ENCODE results near the gene SGMS1.
A peak's percentile ranks its signal among the peaks of the same experiment; 100 is the strongest.
"Not testable (repeated sequence)": the region's sequence is repeated elsewhere in the genome, so short reads cannot be mapped to it uniquely, and the experiment has no call there.

The SGMS1 gene

GRCh38 chr10:50558371-50558770 is 65.4 kb downstream of the SGMS1 start:
- no peak for DNase-seq (ENCODE audit: low read depth in 2 of 2)

- no peak for DNase-seq (ENCODE audit: low read depth in 2 of 2)
Measured at GRCh38 chr10:50557130-50557682, 66.5 kb downstream of the SGMS1 start.

GRCh38 chr10:50556237-50557120 is 67.3 kb downstream of the SGMS1 start:
- no peak for DNase-seq (ENCODE audit: low read depth in 2 of 2)

GRCh38 chr10:50554995-50555568 is 68.7 kb downstream of the SGMS1 start:
- DNase-seq (ENCODE audit: low read depth in 2 of 2), result no peak

- no peak for DNase-seq (ENCODE audit: low read depth in 2 of 2)
Measured at GRCh38 chr10:50554376-50554994, 69.3 kb downstream of the SGMS1 start.

- no peak for DNase-seq (ENCODE audit: low read depth in 2 of 2)
Measured at GRCh38 chr10:50552771-50553535, 70.8 kb downstream of the SGMS1 start.

GRCh38 chr10:50552308-50552707 is 71.4 kb downstream of the SGMS1 start:
- DNase-seq (ENCODE audit: low read depth in 2 of 2), result peak; percentile 88 to 93

- no peak for DNase-seq (ENCODE audit: low read depth in 2 of 2)
Measured at GRCh38 chr10:50551894-50552293, 71.9 kb downstream of the SGMS1 start.

- no peak for DNase-seq (ENCODE audit: low read depth in 2 of 2)
Measured at GRCh38 chr10:50550291-50550839, 73.4 kb downstream of the SGMS1 start.

GRCh38 chr10:50549186-50549585 is 74.6 kb downstream of the SGMS1 start:
- not testable (repeated sequence) for DNase-seq (ENCODE audit: low read depth in 2 of 2)

GRCh38 chr10:50548481-50548880 is 75.3 kb downstream of the SGMS1 start:
- peak; percentile 51 to 52 for DNase-seq (ENCODE audit: low read depth in 2 of 2)

GRCh38 chr10:50546287-50546686 is 77.5 kb downstream of the SGMS1 start:
- DNase-seq (ENCODE audit: low read depth in 2 of 2), result not testable (repeated sequence)

GRCh38 chr10:50545846-50546245 is 77.9 kb downstream of the SGMS1 start:
- DNase-seq (ENCODE audit: low read depth in 2 of 2), result no peak

- no peak for DNase-seq (ENCODE audit: low read depth in 2 of 2)
Measured at GRCh38 chr10:50544857-50545429, 78.8 kb downstream of the SGMS1 start.

GRCh38 chr10:50544095-50544856 is 79.5 kb downstream of the SGMS1 start:
- DNase-seq (ENCODE audit: low read depth in 2 of 2), result no peak

- no peak for DNase-seq (ENCODE audit: low read depth in 2 of 2)
Measured at GRCh38 chr10:50542871-50543270, 80.9 kb downstream of the SGMS1 start.

- DNase-seq (ENCODE audit: low read depth in 2 of 2), result no peak
Measured at GRCh38 chr10:50541921-50542320, 81.8 kb downstream of the SGMS1 start.

- no peak for DNase-seq (ENCODE audit: low read depth in 2 of 2)
Measured at GRCh38 chr10:50541317-50541716, 82.4 kb downstream of the SGMS1 start.

GRCh38 chr10:50540826-50541122 is 83.0 kb downstream of the SGMS1 start:
- DNase-seq (ENCODE audit: low read depth in 2 of 2), result no peak

GRCh38 chr10:50540069-50540825 is 83.5 kb downstream of the SGMS1 start:
- no peak for DNase-seq (ENCODE audit: low read depth in 2 of 2)
